ENCODE measurements around the gene TMEM247.

The TMEM247 gene

DNA sequence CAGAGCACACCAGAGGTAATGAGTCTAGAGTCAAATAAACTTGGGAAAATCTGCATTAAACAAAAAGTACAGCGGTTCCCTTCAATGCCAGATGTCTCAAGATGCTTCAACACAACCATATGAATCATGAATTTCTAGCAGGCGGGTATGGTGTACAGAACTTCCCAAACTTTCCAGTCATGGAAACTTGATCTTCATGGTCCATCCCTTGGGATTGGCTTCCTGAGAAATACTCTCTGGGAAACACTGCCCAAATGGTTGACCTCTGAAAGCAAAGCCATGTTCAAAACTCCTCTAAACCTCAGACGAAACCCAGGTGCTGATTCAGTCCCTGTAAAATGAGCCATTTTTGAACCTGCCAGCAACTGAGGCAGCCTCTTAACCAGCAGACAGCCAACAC is 16.4 kb upstream of the TMEM247 start:
- no peaks in the 10 kb centered on the region for H4K20me1 ChIP-seq (ENCODE audit: insufficient read depth, low read length)
- H3K79me2 ChIP-seq (ENCODE audit: insufficient read depth, low read length): no peaks in the 10 kb centered on the region
- no peak overlapping the region for H3K4me3 ChIP-seq (ENCODE audit: low read depth in 1 of 2, low read length in 2 of 2)
- H3K4me2 ChIP-seq (ENCODE audit: insufficient read depth, low read length): no peak overlapping the region
- 0 out of 2 replicates have a peak, but pooled peaks cover 3% of the 10 kb centered on the region for H3K4me1 ChIP-seq (ENCODE audit: insufficient read depth, low read length)
- H2AFZ ChIP-seq (ENCODE audit: low read depth, low read length): no peak overlapping the region
- H3K27me3 ChIP-seq (ENCODE audit: insufficient read depth, low read length, poor library complexity): no peaks in the 10 kb centered on the region
- DNase-seq: no peak
- no peaks in the 10 kb centered on the region for H3K9me3 ChIP-seq (ENCODE audit: insufficient read depth, low read length, severe bottlenecking)
- H3K9ac ChIP-seq (ENCODE audit: low read depth, low read length): no peak overlapping the region
- TF ChIP-seq, protein P1, sequence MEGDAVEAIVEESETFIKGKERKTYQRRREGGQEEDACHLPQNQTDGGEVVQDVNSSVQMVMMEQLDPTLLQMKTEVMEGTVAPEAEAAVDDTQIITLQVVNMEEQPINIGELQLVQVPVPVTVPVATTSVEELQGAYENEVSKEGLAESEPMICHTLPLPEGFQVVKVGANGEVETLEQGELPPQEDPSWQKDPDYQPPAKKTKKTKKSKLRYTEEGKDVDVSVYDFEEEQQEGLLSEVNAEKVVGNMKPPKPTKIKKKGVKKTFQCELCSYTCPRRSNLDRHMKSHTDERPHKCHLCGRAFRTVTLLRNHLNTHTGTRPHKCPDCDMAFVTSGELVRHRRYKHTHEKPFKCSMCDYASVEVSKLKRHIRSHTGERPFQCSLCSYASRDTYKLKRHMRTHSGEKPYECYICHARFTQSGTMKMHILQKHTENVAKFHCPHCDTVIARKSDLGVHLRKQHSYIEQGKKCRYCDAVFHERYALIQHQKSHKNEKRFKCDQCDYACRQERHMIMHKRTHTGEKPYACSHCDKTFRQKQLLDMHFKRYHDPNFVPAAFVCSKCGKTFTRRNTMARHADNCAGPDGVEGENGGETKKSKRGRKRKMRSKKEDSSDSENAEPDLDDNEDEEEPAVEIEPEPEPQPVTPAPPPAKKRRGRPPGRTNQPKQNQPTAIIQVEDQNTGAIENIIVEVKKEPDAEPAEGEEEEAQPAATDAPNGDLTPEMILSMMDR (IDR thresholded peaks at IDR 0.05; ENCODE audit: borderline replicate concordance, extremely low read depth, low read length, poor library complexity, severe bottlenecking): no peak
- no peak for TF ChIP-seq EZH2 (IDR thresholded peaks at IDR 0.05; ENCODE audit: borderline replicate concordance, low read depth, low read length, severe bottlenecking)
- no peaks in the 10 kb centered on the region for H3K36me3 ChIP-seq (ENCODE audit: insufficient read depth, low read length)
- no peak for ATAC-seq (ENCODE audit: insufficient read depth, low read depth)
- H3K27ac ChIP-seq (ENCODE audit: low read length): no peak overlapping the region

DNA sequence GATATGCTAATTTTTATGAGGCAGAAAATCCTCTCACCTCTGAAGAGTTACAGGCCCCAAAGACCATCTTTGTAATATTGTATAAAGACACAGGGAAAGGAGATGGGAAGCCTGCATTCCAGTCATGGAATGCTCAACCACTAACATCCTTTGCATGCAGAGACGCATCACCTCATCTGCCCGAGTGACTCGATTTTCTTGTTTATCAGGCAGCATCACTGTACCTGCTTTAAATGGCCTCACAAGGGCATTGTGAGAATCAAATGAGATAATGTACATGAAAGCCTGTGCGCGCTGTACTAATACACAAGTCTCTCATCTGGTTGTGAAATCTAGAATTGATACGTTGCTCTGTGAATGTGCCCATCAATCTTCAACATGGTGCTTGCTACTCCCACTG is 10.2 kb upstream of the TMEM247 start:
- no peak for TF ChIP-seq EZH2 (IDR thresholded peaks at IDR 0.05; ENCODE audit: borderline replicate concordance, low read depth, low read length, severe bottlenecking)
- TF ChIP-seq, protein P1 (IDR thresholded peaks at IDR 0.05; ENCODE audit: borderline replicate concordance, extremely low read depth, low read length, poor library complexity, severe bottlenecking): no peak

DNA sequence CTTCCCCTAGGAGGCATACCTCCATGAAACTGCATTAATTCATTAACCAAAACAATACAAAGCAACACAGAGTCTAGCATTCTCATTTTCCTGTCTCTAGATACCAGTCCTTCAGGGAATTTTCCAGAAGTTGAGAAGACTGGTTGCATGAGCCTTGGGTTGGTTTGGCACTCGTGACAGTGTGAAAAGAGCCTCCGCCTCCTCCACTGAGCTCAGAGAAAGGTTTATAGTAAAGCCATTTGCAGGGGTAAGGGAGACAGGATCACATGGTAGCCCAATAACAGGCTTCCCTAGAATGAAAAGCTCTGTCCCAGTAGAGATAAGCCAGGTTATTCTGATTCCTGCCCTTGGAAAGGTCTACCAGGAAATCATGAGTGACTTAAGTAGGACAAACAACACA is 9.7 kb upstream of the TMEM247 start:
- Histone ChIP-seq H4K20me1 (ENCODE audit: insufficient read depth, low read length) (no peaks in the 10 kb centered on the region), H3K27me3 (ENCODE audit: insufficient read depth, low read length, poor library complexity) (no peaks in the 10 kb centered on the region), H2AFZ (ENCODE audit: low read depth, low read length) (no peak overlapping the region), H3K4me2 (ENCODE audit: insufficient read depth, low read length) (no peak overlapping the region), H3K27ac (ENCODE audit: low read length) (no peak overlapping the region), H3K79me2 (ENCODE audit: insufficient read depth, low read length) (no peaks in the 10 kb centered on the region), H3K9me3 (ENCODE audit: insufficient read depth, low read length, severe bottlenecking) (no peaks in the 10 kb centered on the region), H3K9ac (ENCODE audit: low read depth, low read length) (no peak overlapping the region), H3K4me1 (ENCODE audit: insufficient read depth, low read length) (no peaks in the 10 kb centered on the region), H3K36me3 (ENCODE audit: insufficient read depth, low read length) (no peaks in the 10 kb centered on the region), H3K4me3 (ENCODE audit: low read depth in 1 of 2, low read length in 2 of 2) (no peak overlapping the region)
- DNase-seq (no peak), ATAC-seq (ENCODE audit: insufficient read depth, low read depth) (no peak)
- no peak for TF ChIP-seq EZH2 (IDR thresholded peaks at IDR 0.05; ENCODE audit: borderline replicate concordance, low read depth, low read length, severe bottlenecking)
- TF ChIP-seq, protein P1 (IDR thresholded peaks at IDR 0.05; ENCODE audit: borderline replicate concordance, extremely low read depth, low read length, poor library complexity, severe bottlenecking): no peak

More for the DNA sequence above, 10.2 kb upstream of the TMEM247 start:
- no peak for ATAC-seq (ENCODE audit: insufficient read depth, low read depth)
- no peaks in the 10 kb centered on the region for H4K20me1 ChIP-seq (ENCODE audit: insufficient read depth, low read length)
- no peak overlapping the region for H3K4me3 ChIP-seq (ENCODE audit: low read depth in 1 of 2, low read length in 2 of 2)
- no peaks in the 10 kb centered on the region for H3K27me3 ChIP-seq (ENCODE audit: insufficient read depth, low read length, poor library complexity)
- no peak overlapping the region for H2AFZ ChIP-seq (ENCODE audit: low read depth, low read length)
- no peaks in the 10 kb centered on the region for H3K4me1 ChIP-seq (ENCODE audit: insufficient read depth, low read length)
- no peaks in the 10 kb centered on the region for H3K36me3 ChIP-seq (ENCODE audit: insufficient read depth, low read length)
- DNase-seq: no peak
- no peak overlapping the region for H3K4me2 ChIP-seq (ENCODE audit: insufficient read depth, low read length)
- no peak overlapping the region for H3K27ac ChIP-seq (ENCODE audit: low read length)
- no peaks in the 10 kb centered on the region for H3K79me2 ChIP-seq (ENCODE audit: insufficient read depth, low read length)
- no peak overlapping the region for H3K9ac ChIP-seq (ENCODE audit: low read depth, low read length)
- no peaks in the 10 kb centered on the region for H3K9me3 ChIP-seq (ENCODE audit: insufficient read depth, low read length, severe bottlenecking)

DNA sequence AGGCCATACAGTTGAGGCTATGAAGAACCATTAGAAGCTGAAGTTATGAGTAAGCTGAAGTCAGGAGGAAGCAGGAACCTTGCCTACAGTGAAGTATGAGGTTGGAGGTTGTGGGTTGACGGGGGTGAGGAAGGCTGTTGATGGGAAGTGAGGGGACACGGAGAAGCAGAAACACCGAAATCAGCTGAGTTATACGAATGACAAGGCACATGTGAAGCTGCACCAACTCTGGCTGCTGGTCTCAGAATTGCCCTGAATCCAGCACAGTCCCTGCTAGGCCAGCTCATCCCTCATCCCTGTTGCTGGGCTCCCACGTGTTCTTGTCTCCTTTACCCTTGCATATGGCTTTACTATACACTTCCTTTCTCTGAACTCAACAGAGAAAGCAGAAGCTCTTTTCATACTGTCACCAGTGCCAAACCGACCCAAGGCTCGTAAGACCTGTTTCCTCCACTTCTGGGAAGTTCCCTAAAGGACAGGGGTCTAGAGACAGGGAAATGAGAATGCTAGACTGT is 9.2 kb upstream of the TMEM247 start:
- DNase-seq: no peak
- no peak for ATAC-seq (ENCODE audit: insufficient read depth, low read depth)
- no peak overlapping the region for H2AFZ ChIP-seq (ENCODE audit: low read depth, low read length)

More for the DNA sequence above, 9.2 kb upstream of the TMEM247 start:
- Histone ChIP-seq H3K4me3 (ENCODE audit: low read depth in 1 of 2, low read length in 2 of 2) (no peak overlapping the region), H3K27ac (ENCODE audit: low read length) (no peak overlapping the region), H3K9me3 (ENCODE audit: insufficient read depth, low read length, severe bottlenecking) (no peaks in the 10 kb centered on the region), H4K20me1 (ENCODE audit: insufficient read depth, low read length) (no peaks in the 10 kb centered on the region), H3K9ac (ENCODE audit: low read depth, low read length) (no peak overlapping the region), H3K4me2 (ENCODE audit: insufficient read depth, low read length) (no peak overlapping the region), H3K36me3 (ENCODE audit: insufficient read depth, low read length) (no peaks in the 10 kb centered on the region), H3K4me1 (ENCODE audit: insufficient read depth, low read length) (no peaks in the 10 kb centered on the region), H3K79me2 (ENCODE audit: insufficient read depth, low read length) (no peaks in the 10 kb centered on the region), H3K27me3 (ENCODE audit: insufficient read depth, low read length, poor library complexity) (no peaks in the 10 kb centered on the region)
- no peak for TF ChIP-seq EZH2 (IDR thresholded peaks at IDR 0.05; ENCODE audit: borderline replicate concordance, low read depth, low read length, severe bottlenecking)
- TF ChIP-seq, protein P1 (IDR thresholded peaks at IDR 0.05; ENCODE audit: borderline replicate concordance, extremely low read depth, low read length, poor library complexity, severe bottlenecking): no peak
